Subcutaneous abdominal adipose tissue (tissue), 5 donors: Measurements from ENCODE around the gene ETNPPL.

Experiments
- H3K27ac ChIP-seq: one replicate; pipeline ENCODE4 v1.7.0; 2013; ENCODE audit warnings: low read depth, mild to moderate bottlenecking, inconsistent platforms, low read length, moderate library complexity
- H3K27me3 ChIP-seq, 5 donors: one replicate each; pipeline ENCODE4 v1.7.0; 2013; ENCODE audit warnings: low read length in 5 of 5, inconsistent platforms in 1 of 5; ENCODE audit not compliant: control insufficient read depth in 5 of 5, insufficient read depth in 4 of 5
- H3K36me3 ChIP-seq, 5 donors: one replicate each; pipeline ENCODE4 v1.7.0; 2013; ENCODE audit warnings: low read length in 5 of 5; ENCODE audit not compliant: control insufficient read depth in 5 of 5, insufficient read depth in 5 of 5
- H3K4me1 ChIP-seq, 5 donors: one replicate each; pipeline ENCODE4 v1.7.0; 2013; ENCODE audit warnings: low read length in 5 of 5, mild to moderate bottlenecking in 3 of 5, moderate library complexity in 1 of 5; ENCODE audit not compliant: control insufficient read depth in 5 of 5, insufficient read depth in 5 of 5
- H3K4me3 ChIP-seq, 5 donors: one replicate each; pipeline ENCODE4 v1.7.0; 2013; ENCODE audit warnings: low read length in 5 of 5, low read depth in 1 of 5
- H3K9ac ChIP-seq, 5 donors: one replicate each; pipeline ENCODE4 v1.7.0; 2013; ENCODE audit warnings: low read length in 5 of 5, mild to moderate bottlenecking in 4 of 5, moderate library complexity in 3 of 5
- H3K9me3 ChIP-seq, 5 donors: one replicate each; pipeline ENCODE4 v1.7.0; 2013; ENCODE audit warnings: low read length in 5 of 5; ENCODE audit not compliant: control insufficient read depth in 5 of 5
- donor health status: healthy.
- donor health status: healthy.
- donor health status: healthy.
- donor health status: healthy.
- donor health status: healthy.

The ETNPPL gene

GRCh38 chr4:108787724-108788123 lies 24.9 kb upstream of the ETNPPL start:
- H3K9me3 ChIP-seq = no peaks in the 10 kb centered on the region
- H3K36me3 ChIP-seq = no peaks in the 10 kb centered on the region
- no peak overlapping the region for H3K27ac ChIP-seq
- H3K4me3 ChIP-seq = no peak overlapping the region
- H3K4me1 ChIP-seq = no peaks in the 10 kb centered on the region
- H3K9ac ChIP-seq = no peak overlapping the region
- no peaks in the 10 kb centered on the region for H3K27me3 ChIP-seq

- Histone ChIP-seq H3K27me3 (no peaks in the 10 kb centered on the region), H3K27ac (no peak overlapping the region), H3K9me3 (no peaks in the 10 kb centered on the region), H3K36me3 (no peaks in the 10 kb centered on the region), H3K4me3 (no peak overlapping the region), H3K9ac (no peak overlapping the region), H3K4me1 (no peaks in the 10 kb centered on the region)
Observed at GRCh38 chr4:108787106-108787505, 24.3 kb upstream of the ETNPPL start.

- H3K27ac ChIP-seq = no peak overlapping the region
- H3K36me3 ChIP-seq = no peaks in the 10 kb centered on the region
- no peaks in the 10 kb centered on the region for H3K9me3 ChIP-seq
- H3K4me1 ChIP-seq = no peaks in the 10 kb centered on the region
- no peak overlapping the region for H3K9ac ChIP-seq
- H3K4me3 ChIP-seq = no peak overlapping the region
- no peaks in the 10 kb centered on the region for H3K27me3 ChIP-seq
Observed at GRCh38 chr4:108786351-108786750, 23.5 kb upstream of the ETNPPL start.

DNA sequence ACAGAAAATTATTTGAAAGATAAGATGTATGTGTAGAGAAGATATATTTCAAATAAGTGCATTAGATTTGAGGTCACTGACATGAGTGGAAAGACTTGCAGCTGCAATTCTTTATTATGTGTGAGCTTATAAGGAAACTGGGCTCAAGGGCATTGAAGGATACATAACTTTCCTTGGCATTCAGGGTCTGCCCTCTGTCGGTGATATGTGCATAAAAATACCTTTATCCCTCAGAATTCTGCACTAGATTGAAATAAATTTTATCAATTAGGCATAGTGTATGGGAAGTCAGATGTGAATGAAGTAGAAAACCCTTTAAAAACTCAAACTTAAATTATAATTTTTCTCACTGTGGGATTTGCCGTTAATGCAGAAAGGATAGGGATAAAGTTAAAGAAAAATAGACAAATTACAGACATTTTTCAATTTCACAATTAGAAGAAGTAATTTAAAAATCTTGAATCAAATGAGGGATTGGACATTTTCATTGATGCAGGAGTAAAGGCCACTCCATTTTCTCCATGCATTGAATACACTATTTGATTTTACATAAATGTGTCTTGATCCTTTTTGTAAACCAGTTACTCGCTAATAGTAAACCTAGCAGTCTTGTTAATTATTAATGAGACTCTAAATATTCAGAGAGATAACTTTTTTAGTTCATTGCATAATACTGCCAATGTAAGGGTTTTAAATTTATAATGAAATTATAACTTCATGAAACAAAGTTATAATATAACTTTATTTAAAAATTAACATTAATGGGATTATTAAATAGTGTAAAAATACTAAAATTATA lies 21.0 kb upstream of the ETNPPL start:
- Histone ChIP-seq H3K4me3 (no peak overlapping the region), H3K9ac (no peak overlapping the region), H3K27me3 (no peaks in the 10 kb centered on the region), H3K9me3 (no peaks in the 10 kb centered on the region), H3K36me3 (no peaks in the 10 kb centered on the region), H3K27ac (no peak overlapping the region), H3K4me1 (peaks cover 0 to 4% (median 3%) of the 10 kb centered on the region in 5 donors)

GRCh38 chr4:108779958-108780357 lies 17.1 kb upstream of the ETNPPL start:
- H3K4me1 ChIP-seq = peaks cover 3 to 6% (median 4%) of the 10 kb centered on the region in 5 donors
- no peaks in the 10 kb centered on the region for H3K36me3 ChIP-seq
- no peak overlapping the region for H3K9ac ChIP-seq
- H3K9me3 ChIP-seq = no peaks in the 10 kb centered on the region
- no peak overlapping the region for H3K27ac ChIP-seq
- H3K27me3 ChIP-seq = no peaks in the 10 kb centered on the region
- H3K4me3 ChIP-seq = no peak overlapping the region

- no peaks in the 10 kb centered on the region for H3K27me3 ChIP-seq
- no peak overlapping the region for H3K27ac ChIP-seq
- H3K4me3 ChIP-seq = no peak overlapping the region
- no peaks in the 10 kb centered on the region for H3K36me3 ChIP-seq
- H3K9me3 ChIP-seq = no peaks in the 10 kb centered on the region
- peaks cover 3 to 10% (median 4%) of the 10 kb centered on the region in 5 donors for H3K4me1 ChIP-seq
- no peak overlapping the region for H3K9ac ChIP-seq
Observed at GRCh38 chr4:108777388-108777787, 14.5 kb upstream of the ETNPPL start.

DNA sequence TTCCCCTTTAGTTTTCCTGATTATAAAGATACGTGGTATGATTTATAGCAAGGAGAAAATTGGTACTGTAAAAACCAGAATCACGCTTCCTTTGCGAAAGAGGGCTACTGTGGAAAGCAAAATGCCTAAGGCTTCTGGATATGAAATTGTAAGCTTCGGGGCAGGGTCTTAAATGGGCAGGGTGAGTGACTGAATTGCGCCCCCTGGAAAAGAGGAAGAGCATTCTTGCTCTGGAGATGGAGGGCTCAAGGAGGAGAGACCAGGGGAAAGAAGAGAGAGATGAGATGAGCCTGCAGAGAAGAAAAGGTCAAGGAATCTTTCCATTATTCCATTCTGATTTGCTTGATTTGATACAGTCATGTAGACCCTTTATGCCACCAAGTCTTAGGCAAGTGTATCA lies 13.1 kb upstream of the ETNPPL start:
- Histone ChIP-seq H3K36me3 (no peaks in the 10 kb centered on the region), H3K4me1 (peaks cover 3 to 10% (median 4%) of the 10 kb centered on the region in 5 donors), H3K27ac (no peak overlapping the region), H3K27me3 (no peaks in the 10 kb centered on the region), H3K9me3 (no peaks in the 10 kb centered on the region), H3K9ac (no peak overlapping the region), H3K4me3 (no peak overlapping the region)

DNA sequence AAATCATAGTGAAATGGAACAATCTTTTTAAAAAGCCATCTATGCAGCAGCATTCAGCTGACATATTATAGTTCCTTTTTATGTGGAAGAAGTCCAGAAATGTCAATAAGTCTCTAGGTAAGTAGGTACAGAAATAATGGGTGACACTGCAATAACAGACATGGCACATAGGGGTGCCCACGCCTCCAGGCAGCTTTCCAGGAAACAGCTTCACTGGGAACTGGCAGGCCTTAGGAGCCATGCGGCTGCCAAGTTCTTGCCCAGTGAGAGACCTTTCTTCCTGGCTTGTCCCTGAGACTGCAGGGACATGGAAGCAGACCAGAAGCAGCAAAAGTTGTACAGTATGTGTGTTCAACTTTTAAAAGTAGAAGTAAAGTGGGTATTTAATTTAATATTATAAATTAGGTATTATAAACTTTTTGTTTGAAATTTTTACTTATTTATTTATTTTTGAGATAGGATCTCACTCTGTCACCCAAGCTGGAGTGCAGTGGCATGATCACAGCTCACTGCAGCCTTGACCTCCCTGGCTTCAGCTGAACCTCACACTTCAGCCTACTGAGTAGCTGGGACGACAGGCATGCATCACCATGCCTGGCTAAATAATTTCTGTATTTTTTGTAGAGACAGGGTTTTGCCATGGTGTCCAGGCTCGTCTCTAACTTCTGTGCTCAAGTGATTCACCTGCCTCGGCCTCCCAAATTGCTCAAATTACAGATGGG lies 12.1 kb upstream of the ETNPPL start:
- Histone ChIP-seq H3K27ac (no peak overlapping the region), H3K9me3 (no peaks in the 10 kb centered on the region)

GRCh38 chr4:108772402-108772801 lies 9.5 kb upstream of the ETNPPL start:
- Histone ChIP-seq H3K36me3 (no peaks in the 10 kb centered on the region), H3K9me3 (no peaks in the 10 kb centered on the region), H3K4me3 (no peak overlapping the region), H3K27ac (no peak overlapping the region), H3K27me3 (no peaks in the 10 kb centered on the region), H3K9ac (no peak overlapping the region), H3K4me1 (peaks cover 0 to 8% (median 3%) of the 10 kb centered on the region in 5 donors)

More for the DNA sequence above, 12.1 kb upstream of the ETNPPL start:
- Histone ChIP-seq H3K4me1 (peaks cover 2 to 8% (median 3%) of the 10 kb centered on the region in 5 donors), H3K27me3 (no peaks in the 10 kb centered on the region), H3K9ac (no peak overlapping the region), H3K4me3 (no peak overlapping the region), H3K36me3 (no peaks in the 10 kb centered on the region)

DNA sequence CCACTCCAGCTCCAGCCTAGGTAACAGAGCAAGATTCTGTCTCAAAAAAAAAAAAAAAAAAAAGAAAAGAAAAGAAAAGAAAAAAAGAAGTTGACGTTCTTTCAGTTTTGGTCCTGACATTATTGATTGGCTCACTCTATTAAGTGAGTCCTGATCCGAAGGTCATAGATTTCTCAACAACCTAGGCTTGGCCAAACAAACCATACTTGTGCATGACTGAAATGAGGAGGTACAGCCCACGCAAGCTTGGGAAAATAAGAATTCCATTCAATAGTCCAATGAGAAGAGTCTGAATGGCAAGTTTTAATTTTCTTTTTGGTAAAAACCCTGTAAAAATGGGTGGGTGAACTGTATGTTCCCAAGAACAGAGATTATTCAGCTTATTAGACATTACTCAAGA lies 3.2 kb upstream of the ETNPPL start:
- H3K4me3 ChIP-seq = no peak overlapping the region
- peaks cover 0 to 16% (median 14%) of the 10 kb centered on the region in 5 donors for H3K4me1 ChIP-seq
- H3K36me3 ChIP-seq = no peaks in the 10 kb centered on the region
- H3K27ac ChIP-seq = no peak overlapping the region
- no peaks in the 10 kb centered on the region for H3K9me3 ChIP-seq
- no peak overlapping the region for H3K9ac ChIP-seq
- peaks cover 4 to 17% (median 10%) of the 10 kb centered on the region in 5 donors for H3K27me3 ChIP-seq
